Measurements from ENCODE around the gene TTLL13.
"Not testable (repeated sequence)": the region's sequence is repeated elsewhere in the genome, so short reads cannot be mapped to it uniquely, and the experiment has no call there.

- peak; percentile 26 to 70 (median 44) for TF ChIP-seq CTCF (IDR thresholded peaks at IDR 0.05)
- not testable (repeated sequence) for TF ChIP-seq POLR2A (IDR thresholded peaks at IDR 0.05)
Observed at GRCh38 chr15:90293040-90293810, 43.9 kb downstream of the TTLL13 start.
